GM12878 (cell line): ENCODE measurements around the gene FLOT1. TPM values are rescaled to one million over a fixed set of nuclear protein-coding genes. Genes with fewer than 3 reads are reported as not detected.

Source experiments
- ATAC-seq: fragments of 200-7000 bp; cut with Tn5 transposase; 3 replicates; pipeline ENCODE4 v1.9.1; 2020; ENCODE audit warnings: mild to moderate bottlenecking, moderate library complexity
- BruUV-seq: library from RNA; stranded (reverse); fragments of 400-500 nt; replicated peaks from 2 replicates; lab custom pipeline; 2021; lab: Mats Ljungman, UMichigan
- CTCF ChIA-PET: fragments of 300-600 bp; sonication (Branson Sonifier 250); formaldehyde crosslinking; extraction: SDS; loops from one replicate; lab custom pipeline; 2021; ENCODE audit warnings: inconsistent platforms; lab: Yijun Ruan, JAX
- POLR2A ChIA-PET: fragments of 350-600 bp; formaldehyde crosslinking; extraction: SDS; loops from one replicate; lab custom pipeline; 2021; ENCODE audit warnings: inconsistent platforms; lab: Charles Lee
- RAD21 ChIA-PET: fragments of 300-600 bp; sonication (Branson Sonifier 250); formaldehyde crosslinking; loops from one replicate; lab custom pipeline; 2023; ENCODE audit warnings: antibody characterized with exemption; ENCODE audit not compliant: unreplicated experiment; lab: Charles Lee
- SMC1A ChIA-PET: fragments of 300-600 bp; sonication (Branson Sonifier 250); formaldehyde crosslinking; loops from one replicate; lab custom pipeline; 2023; ENCODE audit not compliant: unreplicated experiment, uncharacterized antibody; lab: Charles Lee
- DNase-seq: peaks from one replicate; pipeline ENCODE4 v3.0.0-alpha.2; 2011; ENCODE audit warnings: low read depth, low spot score
- FAIRE-seq: peaks from 3 replicates; lab custom pipeline; 2011; peaks lifted over from hg19 to GRCh38; lab: Jason Lieb, UNC
- H2AFZ ChIP-seq: 2 replicates; pipeline ENCODE4 v1.6.0; 2011; ENCODE audit warnings: low read depth, low read length, control low read depth; ENCODE audit not compliant: control insufficient read depth
- H3K27ac ChIP-seq: 2 replicates; pipeline ENCODE4 v1.5.1; 2011; ENCODE audit warnings: control low read depth; ENCODE audit not compliant: control insufficient read depth, insufficient read depth
- H3K27me3 ChIP-seq, 2 experiments: replicated peaks in 1 of 2; 2 replicates each; pipeline versions ENCODE4 v1.6.0 to v1.6.1; 2011; ENCODE audit warnings: low read length in 1 of 2; ENCODE audit not compliant: control insufficient read depth in 2 of 2, insufficient read depth in 2 of 2
- H3K36me3 ChIP-seq, 2 experiments: 2 replicates each; pipeline ENCODE4 v1.5.1; 2011; ENCODE audit warnings: low read length in 1 of 2; ENCODE audit not compliant: control insufficient read depth in 2 of 2, insufficient read depth in 2 of 2
- H3K4me1 ChIP-seq: 2 replicates; pipeline ENCODE4 v1.6.1; 2011; ENCODE audit warnings: mild to moderate bottlenecking, low read length, moderate library complexity, mixed read lengths; ENCODE audit not compliant: control insufficient read depth, insufficient read depth
- H3K4me2 ChIP-seq: 2 replicates; pipeline ENCODE4 v1.6.0; 2011; ENCODE audit warnings: control low read depth; ENCODE audit not compliant: control insufficient read depth, insufficient read depth
- H3K4me3 ChIP-seq: fragments of 200-600 bp; sonication (generic); 2 replicates; pipeline ENCODE4 v1.5.1; 2016
- H3K79me2 ChIP-seq: 2 replicates; pipeline ENCODE4 v1.6.0; 2011; ENCODE audit warnings: low read length; ENCODE audit not compliant: control insufficient read depth, insufficient read depth
- H3K9ac ChIP-seq: 2 replicates; pipeline ENCODE4 v1.8.0; 2011; ENCODE audit warnings: low read length, control low read depth, mixed read lengths; ENCODE audit not compliant: control insufficient read depth, insufficient read depth
- H3K9me3 ChIP-seq: replicated peaks from 3 replicates; pipeline ENCODE4 v1.5.1; 2011; ENCODE audit warnings: mild to moderate bottlenecking, low read length; ENCODE audit not compliant: control insufficient read depth, insufficient read depth
- H4K20me1 ChIP-seq: 2 replicates; pipeline ENCODE4 v1.6.0; 2011; ENCODE audit not compliant: control insufficient read depth, insufficient read depth
- BCL3 ChIP-seq: IDR thresholded peaks from 2 replicates; pipeline ENCODE4 v1.6.1; 2011; ENCODE audit warnings: borderline replicate concordance, low read depth, mild to moderate bottlenecking, moderate library complexity, low read length; ENCODE audit not compliant: insufficient read depth, poor library complexity, severe bottlenecking
- BRCA1 ChIP-seq: IDR thresholded peaks from 2 replicates; pipeline ENCODE4 v1.6.1; 2011; ENCODE audit warnings: low read depth, low read length, improper control_type of control experiment
- EED ChIP-seq: sonication (generic); IDR thresholded peaks from 2 replicates; pipeline ENCODE4 v1.6.1; 2016; ENCODE audit warnings: antibody characterized with exemption, low read depth
- ESRRA ChIP-seq: IDR thresholded peaks from 2 replicates; pipeline ENCODE4 v1.6.1; 2012; ENCODE audit warnings: mild to moderate bottlenecking, low read length, improper control_type of control experiment
- ETV6 ChIP-seq, 2 experiments: fragments of 450-650 bp in 1 of 2; IDR thresholded peaks in 1 of 2; conservative IDR thresholded peaks in 1 of 2; 2 replicates each; pipeline ENCODE4 v1.6.1; 2014; ENCODE audit warnings: antibody characterized with exemption in 1 of 2, borderline replicate concordance in 1 of 2, low read depth in 1 of 2, mild to moderate bottlenecking in 1 of 2, moderate library complexity in 1 of 2
- GABPA ChIP-seq: IDR thresholded peaks from 2 replicates; pipeline ENCODE4 v1.6.1; 2014; ENCODE audit warnings: antibody characterized with exemption, low read depth, mild to moderate bottlenecking, inconsistent platforms
- MAX ChIP-seq: IDR thresholded peaks from 2 replicates; pipeline ENCODE4 v1.6.1; 2012; ENCODE audit warnings: low read depth, low read length, improper control_type of control experiment
- NFIC ChIP-seq: IDR thresholded peaks from 2 replicates; pipeline ENCODE4 v1.6.1; 2012; ENCODE audit warnings: low read depth, mild to moderate bottlenecking, inconsistent platforms, low read length, moderate library complexity
- NR2F1 ChIP-seq: fragments of 450-650 bp; conservative IDR thresholded peaks from 2 replicates; pipeline ENCODE4 v1.6.1; 2017; ENCODE audit warnings: mild to moderate bottlenecking
- PAX5 ChIP-seq: IDR thresholded peaks from 2 replicates; pipeline ENCODE4 v1.6.1; 2011; ENCODE audit warnings: low read depth, low read length, borderline replicate concordance
- PAX8 ChIP-seq: fragments of 450-650 bp; IDR thresholded peaks from 2 replicates; pipeline ENCODE4 v1.6.1; 2017; ENCODE audit warnings: mild to moderate bottlenecking, moderate library complexity
- POLR2AphosphoS2 ChIP-seq: IDR thresholded peaks from 2 replicates; pipeline ENCODE4 v1.6.1; 2011; ENCODE audit warnings: low read depth, mild to moderate bottlenecking, low read length, improper control_type of control experiment, moderate library complexity
- TCF3 ChIP-seq: IDR thresholded peaks from 2 replicates; pipeline ENCODE4 v1.6.1; 2012; ENCODE audit warnings: low read depth, mild to moderate bottlenecking, low read length, borderline replicate concordance; ENCODE audit not compliant: insufficient read depth
- YBX1 ChIP-seq: fragments of 450-650 bp; IDR thresholded peaks from 2 replicates; pipeline ENCODE4 v1.6.1; 2016; ENCODE audit warnings: antibody characterized with exemption
- ZBED1 ChIP-seq: IDR thresholded peaks from 2 replicates; pipeline ENCODE4 v1.6.1; 2016; ENCODE audit warnings: borderline replicate concordance
- ZBTB11 ChIP-seq: fragments of 450-650 bp; formaldehyde crosslinking; IDR thresholded peaks from 2 replicates; pipeline ENCODE4 v1.5.0; 2022; ENCODE audit warnings: mild to moderate bottlenecking, missing genetic modification characterization
- ZNF217 ChIP-seq: fragments of 450-650 bp; IDR thresholded peaks from 2 replicates; pipeline ENCODE4 v1.6.1; 2017; ENCODE audit warnings: antibody characterized with exemption, mild to moderate bottlenecking
- ZNF24 ChIP-seq: fragments of 450-650 bp; IDR thresholded peaks from 2 replicates; pipeline ENCODE4 v1.6.1; 2017; ENCODE audit warnings: antibody characterized with exemption, mild to moderate bottlenecking
- WGBS: methylation state at CpG from one replicate; pipeline ENCODE4 v1.1.6; 2016; ENCODE audit warnings: low lambda C conversion rate; ENCODE audit not compliant: insufficient replicate concordance, insufficient coverage; ENCODE audit errors: missing lambda C conversion rate; 5-methylcytosine and 5-hydroxymethylcytosine counted together
- in situ Hi-C: fragments of 300-500 bp; cut with MboI; formaldehyde crosslinking; loops from 9 replicates; pipeline ENCODE4 v1.14.3; 2018; ENCODE audit warnings: mixed read lengths
- intact Hi-C: fragments of 100-400 bp; cut with micrococcal nuclease; formaldehyde crosslinking; loops from one replicate; pipeline ENCODE4 v1.14.2; 2022; ENCODE audit not compliant: unreplicated experiment
- polyA plus RNA-seq, 11 experiments: library from polyadenylated mRNA; depleted of rRNA in 4 of 11; unstranded in 6 of 11; stranded (reverse) in 5 of 11; fragments of >200 nt; fragmentation: Nextera tagmentation in 4 of 11; fragmentation: Illumina TruSeq in 1 of 11; extraction: Ambion mirVana in 4 of 11; extraction: Trizol in 1 of 11; gene quantifications; 1 replicate in 1 of 11; 2 replicates in 10 of 11; pipeline versions ENCODE4 v1.2.1 to v1.2.3, GENCODE V29; 2011 to 2016; ENCODE audit warnings: inconsistent platforms in 2 of 11, missing spikeins in 2 of 11, low read depth in 1 of 11
- total RNA-seq, 4 experiments: library from RNA; depleted of rRNA in 3 of 4; stranded (reverse); fragments of >200 nt in 3 of 4; fragmentation: Illumina TruSeq in 1 of 4; extraction: Trizol in 1 of 4; gene quantifications; 2 replicates each; pipeline versions ENCODE4 v1.2.1 to v1.2.3, GENCODE V29; 2013 to 2021

FLOT1 gene
- total and polyA plus RNA-seq, 10 of the 15 experiments (the other 5 are each of a cell fraction or from before 2014, with no cell fraction given) = 12.3 to 153 (median 112) TPM

DNA sequence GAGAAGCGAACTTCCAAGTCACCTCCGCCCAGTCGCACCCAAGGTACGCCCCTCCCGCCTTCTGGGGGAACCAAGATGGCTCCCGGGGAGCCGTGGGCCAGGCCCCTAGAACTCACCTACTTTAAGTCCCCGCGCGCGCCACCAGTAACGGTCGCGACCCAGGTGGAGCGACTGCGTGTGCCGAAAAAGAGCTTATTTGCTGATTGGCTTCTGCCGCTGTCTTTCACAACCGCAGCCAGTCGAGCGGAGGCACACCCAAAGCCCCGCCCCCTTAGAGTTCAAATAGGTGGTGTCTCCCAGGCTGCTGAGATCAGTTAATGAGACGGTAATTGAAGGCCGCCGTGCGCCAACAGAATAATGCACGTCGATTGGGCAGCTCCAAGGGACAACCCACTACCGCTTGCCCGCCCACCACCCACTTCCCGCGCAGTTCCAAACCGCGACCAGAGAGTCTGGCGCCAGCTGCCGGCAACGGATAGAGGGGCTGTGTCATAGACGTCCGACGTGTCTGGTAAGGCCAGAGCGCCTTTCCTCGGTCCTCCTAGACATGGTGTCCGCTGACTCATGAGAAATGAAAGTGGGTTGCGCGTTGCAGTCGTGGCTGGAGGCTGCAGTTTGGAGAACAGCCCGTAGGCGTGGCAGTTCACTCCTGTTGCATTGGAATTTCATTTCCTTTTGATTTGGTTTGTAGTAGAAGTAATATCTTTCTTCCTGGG, 25.2 kb downstream of the FLOT1 start, which contains the start of gene MDC1:
TSS of gene MDC1 (minus strand) at position 153 of the 716 bp plus-strand sequence. CDS start 2,106 bp downstream, outside the sequence.
- RAD21 ChIA-PET = interaction anchor here (0.6 to 11.2 kb wide), 16 partner anchors 13 to 370 kb away, joined by 3 to 209 read pairs (median 3); partner anchors contain the start of genes DHX16, GNL1, NRM and VARS2
- Histone ChIP-seq H3K36me3 (peaks cover 5 to 6% of the 10 kb centered on the region in 2 experiments), H3K4me2 (peak within 1 kb of the TSS; percentile 97), H2AFZ (peak within 1 kb of the TSS; percentile 70), H3K27ac (peak within 1 kb of the TSS; percentile 98), H3K4me3 (peak within 1 kb of the TSS; percentile 83), H3K79me2 (peaks cover 57% of the 10 kb centered on the region), H4K20me1 (no peaks in the 10 kb centered on the region), H3K4me1 (peaks cover 15% of the 10 kb centered on the region), H3K9ac (peak within 1 kb of the TSS; percentile 98), H3K9me3 (no peaks in the 10 kb centered on the region), H3K27me3 (no peaks in the 10 kb centered on the region)
- intact Hi-C loops (loop anchor here (1.0 kb wide), 3 partner anchors 30 to 100 kb away; partner anchors contain the start of genes MRPS18B and PPP1R10), in situ Hi-C loops (loop anchor here (5.0 kb wide), 2 partner anchors 35 to 100 kb away; partner anchors contain the start of genes MRPS18B and PPP1R10)
- under 1% methylated on average over 48 of the region's 48 CpGs for WGBS
- BruUV-seq = TSS peak; percentile 30
- POLR2A ChIA-PET = interaction anchor here (0.5 to 11.6 kb wide), 16 partner anchors 10 to 196 kb away, joined by 3 to 200 read pairs (median 5); partner anchors contain the start of genes FLOT1, GNL1, NRM and PRR3
- CTCF ChIA-PET = interaction anchor here (0.6 to 22.7 kb wide), 9 partner anchors 14 to 841 kb away, joined by 3 to 487 read pairs (median 4); partner anchors contain the start of gene NRM
- DNase-seq (peak; percentile 99), FAIRE-seq (peak; percentile 100), ATAC-seq (peak; percentile 76)
- SMC1A ChIA-PET = interaction anchor here (0.6 to 17.7 kb wide), 5 partner anchors 14 to 224 kb away, joined by 3 to 265 read pairs (median 3); partner anchors contain the start of gene NRM
- no peak for TF ChIP-seq PAX8
- TF ChIP-seq ZNF217 = no peak
- no peak for TF ChIP-seq YBX1
- peak in 1 of 2 experiments; percentile 78; a peak in 2 of 4 replicates for TF ChIP-seq ETV6 (conservative IDR thresholded peaks at IDR 0.05 in 1 of 2, IDR thresholded peaks at IDR 0.05 in 1 of 2; ENCODE audit: borderline replicate concordance in 1 of 2, low read depth in 1 of 2)
- TF ChIP-seq POLR2AphosphoS2 = peak; percentile 71
- no peak for TF ChIP-seq GABPA
- TF ChIP-seq NR2F1 = peak; percentile 94
- no peak for TF ChIP-seq BRCA1
- peak; percentile 85; the same call in 1 of the 2 replicates for TF ChIP-seq PAX5
- peak; percentile 55; the same call in 1 of the 2 replicates for TF ChIP-seq MAX
- TF ChIP-seq ZBTB11 = no peak
- TF ChIP-seq TCF3 = peak; percentile 99
- peak; percentile 69; the same call in 1 of the 2 replicates for TF ChIP-seq ZBED1
- no peak; the same call in 1 of the 2 replicates for TF ChIP-seq EED
- TF ChIP-seq ZNF24 = peak; percentile 75
- TF ChIP-seq BCL3 = peak; percentile 68
- no peak for TF ChIP-seq ESRRA
- TF ChIP-seq NFIC = no peak
